ENCODE measurements around the gene OTULIN. TPM values are rescaled to one million over a fixed set of nuclear protein-coding genes. Genes with fewer than 3 reads are reported as not detected.

The OTULIN gene
- total and polyA plus RNA-seq, 2 of the 4 experiments (the other 2 are of a cell fraction) = 6.9 to 19.5 TPM

DNA sequence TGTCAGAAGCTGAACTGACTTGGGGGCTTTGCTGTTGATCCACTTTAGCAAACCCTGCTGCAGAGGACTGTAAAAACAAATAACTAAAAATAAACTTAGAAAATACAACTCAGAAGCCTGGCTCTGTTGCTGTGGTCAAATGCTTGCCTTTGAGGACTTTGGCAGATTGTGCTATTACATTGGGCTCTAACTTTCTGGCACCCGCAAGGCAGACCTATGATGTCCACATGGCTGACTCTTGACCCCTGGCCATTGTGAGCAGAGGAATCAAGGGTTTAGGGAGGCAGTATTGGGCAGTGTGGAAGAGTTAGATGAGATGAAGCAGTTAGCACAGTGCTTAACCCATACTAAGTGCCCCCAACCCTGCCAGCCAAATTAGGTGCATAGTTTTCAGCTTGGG is 34.0 kb downstream of the OTULIN start:
- H2BK120ac ChIP-seq (ENCODE audit: low read depth, low read length) = no peak overlapping the region
- no peak overlapping the region for H2AK5ac ChIP-seq (ENCODE audit: low read depth, low read length)
- no peak overlapping the region for H4K5ac ChIP-seq (ENCODE audit: low read depth, low read length)
- H3K27me3 ChIP-seq (ENCODE audit: control insufficient read depth, insufficient read depth, low read length) = no peaks in the 10 kb centered on the region
- H3K14ac ChIP-seq (replicated peaks; ENCODE audit: low read depth, low read length) = no peak overlapping the region
- H2AK9ac ChIP-seq (replicated peaks; ENCODE audit: low read depth, low read length, poor library complexity) = no peak overlapping the region
- peaks cover 20 to 57% of the 10 kb centered on the region in 2 experiments; a peak in 3 of 4 replicates for H3K79me1 ChIP-seq (ENCODE audit: low read depth in 1 of 2, low read length in 2 of 2)
- peaks cover 5% of the 10 kb centered on the region; the same call in 1 of the 2 replicates for H3K9me1 ChIP-seq (ENCODE audit: insufficient read depth, low read length)
- no peak overlapping the region for H3K9ac ChIP-seq (ENCODE audit: low read depth, low read length)
- H4K91ac ChIP-seq (ENCODE audit: insufficient read depth, low read depth, low read length) = no peak overlapping the region
- H3K9me3 ChIP-seq (ENCODE audit: control insufficient read depth, insufficient read depth, low read length) = no peaks in the 10 kb centered on the region
- intact Hi-C loops (cut with micrococcal nuclease) (no loop called here), dilution Hi-C loops (cut with HindIII; ENCODE audit: low sequenced_read_pairs, unreplicated experiment) (no loop called here), in situ Hi-C loops (cut with MboI; ENCODE audit: low sequenced_read_pairs) (no loop called here)
- H4K20me1 ChIP-seq (ENCODE audit: insufficient read depth, low read length) = no peaks in the 10 kb centered on the region
- H3K56ac ChIP-seq (ENCODE audit: extremely low read depth, insufficient read depth, low read length) = no peak overlapping the region
- no peak overlapping the region for H3K18ac ChIP-seq (ENCODE audit: low read depth, low read length)
- POLR2A ChIA-PET (ENCODE audit: unreplicated experiment) = no interaction called here
- H3K4ac ChIP-seq (ENCODE audit: low read depth, low read length) = no peak overlapping the region
- no peak overlapping the region for H3K4me2 ChIP-seq (ENCODE audit: low read depth, low read length)
- no peak overlapping the region for H3K27ac ChIP-seq (ENCODE audit: insufficient read depth, low read length)
- H2BK20ac ChIP-seq (ENCODE audit: low read depth, low read length) = no peak overlapping the region
- WGBS, 2 experiments (ENCODE audit: extremely low coverage in 2 of 2, insufficient read length in 1 of 2) = no CpG with 5 or more reads among the region's 1 CpG
- H2AFZ ChIP-seq (replicated peaks; ENCODE audit: low read length, poor library complexity) = no peak overlapping the region
- H2BK15ac ChIP-seq (ENCODE audit: low read depth, low read length) = no peak overlapping the region
- no peak overlapping the region for H3K23ac ChIP-seq (ENCODE audit: low read depth, low read length)
- TF ChIP-seq RAD21 (IDR thresholded peaks at IDR 0.05; ENCODE audit: low read length) (no peak), MAFK (IDR thresholded peaks at IDR 0.05; ENCODE audit: low read depth, low read length) (no peak), MAZ (IDR thresholded peaks at IDR 0.05; ENCODE audit: borderline replicate concordance, low read depth, low read length) (no peak), RCOR1 (IDR thresholded peaks at IDR 0.05; ENCODE audit: insufficient replicate concordance, low read length) (no peak), NFE2L2 (IDR thresholded peaks at IDR 0.05; ENCODE audit: low read depth, low read length) (no peak)
- TF ChIP-seq, protein P1, sequence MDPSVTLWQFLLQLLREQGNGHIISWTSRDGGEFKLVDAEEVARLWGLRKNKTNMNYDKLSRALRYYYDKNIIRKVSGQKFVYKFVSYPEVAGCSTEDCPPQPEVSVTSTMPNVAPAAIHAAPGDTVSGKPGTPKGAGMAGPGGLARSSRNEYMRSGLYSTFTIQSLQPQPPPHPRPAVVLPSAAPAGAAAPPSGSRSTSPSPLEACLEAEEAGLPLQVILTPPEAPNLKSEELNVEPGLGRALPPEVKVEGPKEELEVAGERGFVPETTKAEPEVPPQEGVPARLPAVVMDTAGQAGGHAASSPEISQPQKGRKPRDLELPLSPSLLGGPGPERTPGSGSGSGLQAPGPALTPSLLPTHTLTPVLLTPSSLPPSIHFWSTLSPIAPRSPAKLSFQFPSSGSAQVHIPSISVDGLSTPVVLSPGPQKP (IDR thresholded peaks at IDR 0.05; ENCODE audit: borderline replicate concordance, low read depth, low read length) = no peak
- CTCF ChIA-PET = no interaction called here
- no peak overlapping the region for H4K8ac ChIP-seq (ENCODE audit: low read depth in 2 of 2, low read length in 2 of 2)
- peaks cover 26% of the 10 kb centered on the region for H3K36me3 ChIP-seq (ENCODE audit: control insufficient read depth, insufficient read depth, low read length)
- no peak overlapping the region for H2BK5ac ChIP-seq (ENCODE audit: low read depth, low read length, poor library complexity, severe bottlenecking)
- BruUV-seq (replicated peaks) = no TSS peak
- H3K4me3 ChIP-seq (ENCODE audit: insufficient read depth, low read depth, low read length) = no peak overlapping the region
- no peak for ATAC-seq (ENCODE audit: low read depth)
- no peak for DNase-seq
- H3K4me1 ChIP-seq (ENCODE audit: control insufficient read depth, insufficient read depth, low read length) = no peaks in the 10 kb centered on the region; the same call in 1 of the 2 replicates

Measured in IMR-90 (cell line).